HEK293 (cell line): ENCODE data around the gene ASB8.

ENCODE experiments used
- KLF1 ChIP-seq: fragments of 450-650 bp; formaldehyde crosslinking; IDR thresholded peaks from 2 replicates; pipeline ENCODE4 v1.5.1; 2016; ENCODE audit warnings: missing biosample characterization, missing genetic modification characterization
- KLF7 ChIP-seq: fragments of 450-650 bp; formaldehyde crosslinking; IDR thresholded peaks from 2 replicates; pipeline ENCODE4 v1.5.1; 2016; ENCODE audit warnings: missing biosample characterization, missing genetic modification characterization, borderline replicate concordance
- TCF7L2 ChIP-seq: IDR thresholded peaks from 2 replicates; pipeline ENCODE4 v1.6.1; 2011; ENCODE audit warnings: low read depth, mild to moderate bottlenecking, inconsistent platforms, low read length, moderate library complexity, borderline replicate concordance
- YY2 ChIP-seq: fragments of 450-650 bp; formaldehyde crosslinking; IDR thresholded peaks from 2 replicates; pipeline ENCODE4 v1.5.1; 2016; ENCODE audit warnings: missing biosample characterization, missing genetic modification characterization
- ZFP41 ChIP-seq: fragments of 450-650 bp; formaldehyde crosslinking; IDR thresholded peaks from 2 replicates; pipeline ENCODE4 v1.5.1; 2016; ENCODE audit warnings: missing biosample characterization, missing genetic modification characterization, borderline replicate concordance
- ZNF140 ChIP-seq: fragments of 450-650 bp; formaldehyde crosslinking; IDR thresholded peaks from 2 replicates; pipeline ENCODE4 v1.5.1; 2016; ENCODE audit warnings: missing biosample characterization, missing genetic modification characterization
- ZNF157 ChIP-seq: fragments of 450-650 bp; formaldehyde crosslinking; IDR thresholded peaks from 2 replicates; pipeline ENCODE4 v1.5.1; 2016; ENCODE audit warnings: missing biosample characterization, missing genetic modification characterization
- ZNF174 ChIP-seq: fragments of 450-650 bp; formaldehyde crosslinking; IDR thresholded peaks from 2 replicates; pipeline ENCODE4 v1.5.0; 2017; ENCODE audit warnings: missing biosample characterization, mild to moderate bottlenecking, missing genetic modification characterization
- ZNF324 ChIP-seq: fragments of 450-650 bp; formaldehyde crosslinking; IDR thresholded peaks from 2 replicates; pipeline ENCODE4 v1.5.1; 2016; ENCODE audit warnings: missing biosample characterization, missing genetic modification characterization
- ZNF433 ChIP-seq: fragments of 450-650 bp; formaldehyde crosslinking; IDR thresholded peaks from 2 replicates; pipeline ENCODE4 v1.5.1; 2016; ENCODE audit warnings: missing biosample characterization, missing genetic modification characterization, low read depth
- ZNF48 ChIP-seq: fragments of 450-650 bp; formaldehyde crosslinking; IDR thresholded peaks from 2 replicates; pipeline ENCODE4 v1.5.1; 2016; ENCODE audit warnings: missing biosample characterization, missing genetic modification characterization
- ZNF530 ChIP-seq: fragments of 450-650 bp; formaldehyde crosslinking; IDR thresholded peaks from 2 replicates; pipeline ENCODE4 v1.5.1; 2016; ENCODE audit warnings: low read depth, missing biosample characterization, missing genetic modification characterization
- ZNF623 ChIP-seq: fragments of 450-650 bp; formaldehyde crosslinking; IDR thresholded peaks from 2 replicates; pipeline ENCODE4 v1.5.1; 2016; ENCODE audit warnings: missing biosample characterization, missing genetic modification characterization
- ZNF624 ChIP-seq: fragments of 450-650 bp; formaldehyde crosslinking; IDR thresholded peaks from 2 replicates; pipeline ENCODE4 v1.5.1; 2017; ENCODE audit warnings: missing biosample characterization, missing genetic modification characterization
- ZNF792 ChIP-seq: fragments of 450-650 bp; formaldehyde crosslinking; IDR thresholded peaks from 2 replicates; pipeline ENCODE4 v1.5.1; 2016; ENCODE audit warnings: missing biosample characterization, missing genetic modification characterization
- ZSCAN16 ChIP-seq: fragments of 450-650 bp; formaldehyde crosslinking; IDR thresholded peaks from 2 replicates; pipeline ENCODE4 v1.5.1; 2016; ENCODE audit warnings: missing biosample characterization, missing genetic modification characterization
- TF ChIP-seq, protein P1 (sequence below): fragments of 450-650 bp; formaldehyde crosslinking; IDR thresholded peaks from 2 replicates; pipeline ENCODE4 v1.5.1; 2016; ENCODE audit warnings: missing biosample characterization, missing genetic modification characterization, borderline replicate concordance
- TF ChIP-seq, protein P2 (sequence below): fragments of 450-650 bp; formaldehyde crosslinking; IDR thresholded peaks from 2 replicates; pipeline ENCODE4 v1.5.1; 2016; ENCODE audit warnings: missing biosample characterization, missing genetic modification characterization
- TF ChIP-seq, protein P3 (sequence below): fragments of 450-650 bp; formaldehyde crosslinking; IDR thresholded peaks from 2 replicates; pipeline ENCODE4 v1.5.1; 2016; ENCODE audit warnings: missing biosample characterization, missing genetic modification characterization
- TF ChIP-seq, protein P4 (sequence below): fragments of 450-650 bp; formaldehyde crosslinking; IDR thresholded peaks from 2 replicates; pipeline ENCODE4 v1.5.1; 2016; ENCODE audit warnings: missing biosample characterization, missing genetic modification characterization
- TF ChIP-seq, protein P5 (sequence below): fragments of 450-650 bp; formaldehyde crosslinking; IDR thresholded peaks from 2 replicates; pipeline ENCODE4 v1.5.1; 2016; ENCODE audit warnings: missing biosample characterization, missing genetic modification characterization, borderline replicate concordance
- TF ChIP-seq, protein P6 (sequence below): fragments of 450-650 bp; formaldehyde crosslinking; IDR thresholded peaks from 2 replicates; pipeline ENCODE4 v1.5.1; 2016; ENCODE audit warnings: missing biosample characterization, missing genetic modification characterization, low read depth
- TF ChIP-seq, protein P7 (sequence below): fragments of 450-650 bp; IDR thresholded peaks from 2 replicates; pipeline ENCODE4 v1.5.1; 2018; ENCODE audit warnings: missing biosample characterization, mild to moderate bottlenecking, missing genetic modification characterization

The ASB8 gene

DNA sequence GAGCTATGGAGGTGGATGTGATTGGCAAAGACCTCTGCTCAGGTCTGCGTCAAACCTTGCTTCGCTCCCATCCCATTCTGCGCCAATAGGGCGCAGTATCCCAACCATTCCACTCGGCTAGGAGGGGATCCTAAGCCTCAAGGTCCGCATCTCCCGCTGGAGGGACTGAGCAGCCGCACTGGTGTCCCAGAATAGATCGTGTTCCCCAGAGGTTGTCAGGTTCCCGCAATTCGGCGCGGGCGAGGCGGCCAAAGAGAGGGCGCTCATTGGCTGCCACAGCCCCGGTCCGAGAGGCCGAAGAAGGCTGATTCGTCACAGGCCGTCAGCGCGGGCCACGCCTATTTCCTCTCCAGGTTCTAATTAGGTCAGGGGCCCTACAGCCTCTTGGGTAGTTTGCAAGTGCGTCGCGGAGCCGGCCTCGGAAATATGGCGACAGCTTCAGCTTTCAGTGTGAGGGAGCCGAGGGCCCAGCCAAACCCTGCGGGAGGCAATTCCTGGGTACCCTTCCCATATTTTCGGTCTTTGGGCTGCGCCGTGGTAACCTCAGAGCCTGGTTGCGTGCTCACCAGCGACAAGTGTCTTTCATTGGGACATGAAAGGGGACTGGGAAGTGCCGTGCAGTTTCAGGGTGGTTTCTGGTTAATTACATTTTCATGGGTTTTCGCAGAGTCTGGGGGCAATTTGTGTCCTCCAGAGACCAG, 40.8 kb upstream of the ASB8 start (continued):
- TF ChIP-seq KLF7 (tag by site-specific recombination) (no peak; the same call in 1 of the 2 replicates), ZNF174 (no peak), TCF7L2 (no peak), ZSCAN16 (no peak), ZNF530 (tag by site-specific recombination) (no peak), ZFP41 (no peak), YY2 (tag by site-specific recombination) (no peak; the same call in 1 of the 2 replicates), ZNF433 (tag by site-specific recombination) (no peak), ZNF48 (tag by site-specific recombination) (no peak), ZNF623 (no peak), ZNF792 (no peak), KLF1 (tag by site-specific recombination) (no peak), ZNF140 (tag by site-specific recombination) (no peak), ZNF157 (no peak), ZNF324 (tag by site-specific recombination) (no peak; the same call in 1 of the 2 replicates), ZNF624 (tag by site-specific recombination) (no peak)
- TF ChIP-seq, protein P1, sequence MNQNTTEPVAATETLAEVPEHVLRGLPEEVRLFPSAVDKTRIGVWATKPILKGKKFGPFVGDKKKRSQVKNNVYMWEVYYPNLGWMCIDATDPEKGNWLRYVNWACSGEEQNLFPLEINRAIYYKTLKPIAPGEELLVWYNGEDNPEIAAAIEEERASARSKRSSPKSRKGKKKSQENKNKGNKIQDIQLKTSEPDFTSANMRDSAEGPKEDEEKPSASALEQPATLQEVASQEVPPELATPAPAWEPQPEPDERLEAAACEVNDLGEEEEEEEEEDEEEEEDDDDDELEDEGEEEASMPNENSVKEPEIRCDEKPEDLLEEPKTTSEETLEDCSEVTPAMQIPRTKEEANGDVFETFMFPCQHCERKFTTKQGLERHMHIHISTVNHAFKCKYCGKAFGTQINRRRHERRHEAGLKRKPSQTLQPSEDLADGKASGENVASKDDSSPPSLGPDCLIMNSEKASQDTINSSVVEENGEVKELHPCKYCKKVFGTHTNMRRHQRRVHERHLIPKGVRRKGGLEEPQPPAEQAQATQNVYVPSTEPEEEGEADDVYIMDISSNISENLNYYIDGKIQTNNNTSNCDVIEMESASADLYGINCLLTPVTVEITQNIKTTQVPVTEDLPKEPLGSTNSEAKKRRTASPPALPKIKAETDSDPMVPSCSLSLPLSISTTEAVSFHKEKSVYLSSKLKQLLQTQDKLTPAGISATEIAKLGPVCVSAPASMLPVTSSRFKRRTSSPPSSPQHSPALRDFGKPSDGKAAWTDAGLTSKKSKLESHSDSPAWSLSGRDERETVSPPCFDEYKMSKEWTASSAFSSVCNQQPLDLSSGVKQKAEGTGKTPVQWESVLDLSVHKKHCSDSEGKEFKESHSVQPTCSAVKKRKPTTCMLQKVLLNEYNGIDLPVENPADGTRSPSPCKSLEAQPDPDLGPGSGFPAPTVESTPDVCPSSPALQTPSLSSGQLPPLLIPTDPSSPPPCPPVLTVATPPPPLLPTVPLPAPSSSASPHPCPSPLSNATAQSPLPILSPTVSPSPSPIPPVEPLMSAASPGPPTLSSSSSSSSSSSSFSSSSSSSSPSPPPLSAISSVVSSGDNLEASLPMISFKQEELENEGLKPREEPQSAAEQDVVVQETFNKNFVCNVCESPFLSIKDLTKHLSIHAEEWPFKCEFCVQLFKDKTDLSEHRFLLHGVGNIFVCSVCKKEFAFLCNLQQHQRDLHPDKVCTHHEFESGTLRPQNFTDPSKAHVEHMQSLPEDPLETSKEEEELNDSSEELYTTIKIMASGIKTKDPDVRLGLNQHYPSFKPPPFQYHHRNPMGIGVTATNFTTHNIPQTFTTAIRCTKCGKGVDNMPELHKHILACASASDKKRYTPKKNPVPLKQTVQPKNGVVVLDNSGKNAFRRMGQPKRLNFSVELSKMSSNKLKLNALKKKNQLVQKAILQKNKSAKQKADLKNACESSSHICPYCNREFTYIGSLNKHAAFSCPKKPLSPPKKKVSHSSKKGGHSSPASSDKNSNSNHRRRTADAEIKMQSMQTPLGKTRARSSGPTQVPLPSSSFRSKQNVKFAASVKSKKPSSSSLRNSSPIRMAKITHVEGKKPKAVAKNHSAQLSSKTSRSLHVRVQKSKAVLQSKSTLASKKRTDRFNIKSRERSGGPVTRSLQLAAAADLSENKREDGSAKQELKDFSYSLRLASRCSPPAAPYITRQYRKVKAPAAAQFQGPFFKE (tag by site-specific recombination): no peak
- TF ChIP-seq, protein P2, sequence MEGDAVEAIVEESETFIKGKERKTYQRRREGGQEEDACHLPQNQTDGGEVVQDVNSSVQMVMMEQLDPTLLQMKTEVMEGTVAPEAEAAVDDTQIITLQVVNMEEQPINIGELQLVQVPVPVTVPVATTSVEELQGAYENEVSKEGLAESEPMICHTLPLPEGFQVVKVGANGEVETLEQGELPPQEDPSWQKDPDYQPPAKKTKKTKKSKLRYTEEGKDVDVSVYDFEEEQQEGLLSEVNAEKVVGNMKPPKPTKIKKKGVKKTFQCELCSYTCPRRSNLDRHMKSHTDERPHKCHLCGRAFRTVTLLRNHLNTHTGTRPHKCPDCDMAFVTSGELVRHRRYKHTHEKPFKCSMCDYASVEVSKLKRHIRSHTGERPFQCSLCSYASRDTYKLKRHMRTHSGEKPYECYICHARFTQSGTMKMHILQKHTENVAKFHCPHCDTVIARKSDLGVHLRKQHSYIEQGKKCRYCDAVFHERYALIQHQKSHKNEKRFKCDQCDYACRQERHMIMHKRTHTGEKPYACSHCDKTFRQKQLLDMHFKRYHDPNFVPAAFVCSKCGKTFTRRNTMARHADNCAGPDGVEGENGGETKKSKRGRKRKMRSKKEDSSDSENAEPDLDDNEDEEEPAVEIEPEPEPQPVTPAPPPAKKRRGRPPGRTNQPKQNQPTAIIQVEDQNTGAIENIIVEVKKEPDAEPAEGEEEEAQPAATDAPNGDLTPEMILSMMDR: no peak
- TF ChIP-seq, protein P3, sequence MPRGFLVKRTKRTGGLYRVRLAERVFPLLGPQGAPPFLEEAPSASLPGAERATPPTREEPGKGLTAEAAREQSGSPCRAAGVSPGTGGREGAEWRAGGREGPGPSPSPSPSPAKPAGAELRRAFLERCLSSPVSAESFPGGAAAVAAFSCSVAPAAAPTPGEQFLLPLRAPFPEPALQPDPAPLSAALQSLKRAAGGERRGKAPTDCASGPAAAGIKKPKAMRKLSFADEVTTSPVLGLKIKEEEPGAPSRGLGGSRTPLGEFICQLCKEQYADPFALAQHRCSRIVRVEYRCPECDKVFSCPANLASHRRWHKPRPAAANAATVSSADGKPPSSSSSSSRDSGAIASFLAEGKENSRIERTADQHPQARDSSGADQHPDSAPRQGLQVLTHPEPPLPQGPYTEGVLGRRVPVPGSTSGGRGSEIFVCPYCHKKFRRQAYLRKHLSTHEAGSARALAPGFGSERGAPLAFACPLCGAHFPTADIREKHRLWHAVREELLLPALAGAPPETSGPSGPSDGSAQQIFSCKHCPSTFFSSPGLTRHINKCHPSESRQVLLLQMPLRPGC (tag by site-specific recombination): no peak
- TF ChIP-seq, protein P4, sequence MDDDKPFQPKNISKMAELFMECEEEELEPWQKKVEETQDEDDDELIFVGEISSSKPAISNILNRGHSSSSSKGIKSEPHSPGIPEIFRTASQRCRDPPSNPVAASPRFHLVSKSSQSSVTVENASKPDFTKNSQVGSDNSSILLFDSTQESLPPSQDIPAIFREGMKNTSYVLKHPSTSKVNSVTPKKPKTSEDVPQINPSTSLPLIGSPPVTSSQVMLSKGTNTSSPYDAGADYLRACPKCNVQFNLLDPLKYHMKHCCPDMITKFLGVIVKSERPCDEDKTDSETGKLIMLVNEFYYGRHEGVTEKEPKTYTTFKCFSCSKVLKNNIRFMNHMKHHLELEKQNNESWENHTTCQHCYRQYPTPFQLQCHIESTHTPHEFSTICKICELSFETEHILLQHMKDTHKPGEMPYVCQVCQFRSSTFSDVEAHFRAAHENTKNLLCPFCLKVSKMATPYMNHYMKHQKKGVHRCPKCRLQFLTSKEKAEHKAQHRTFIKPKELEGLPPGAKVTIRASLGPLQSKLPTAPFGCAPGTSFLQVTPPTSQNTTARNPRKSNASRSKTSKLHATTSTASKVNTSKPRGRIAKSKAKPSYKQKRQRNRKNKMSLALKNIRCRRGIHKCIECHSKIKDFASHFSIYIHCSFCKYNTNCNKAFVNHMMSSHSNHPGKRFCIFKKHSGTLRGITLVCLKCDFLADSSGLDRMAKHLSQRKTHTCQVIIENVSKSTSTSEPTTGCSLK (tag by site-specific recombination): no peak
- TF ChIP-seq, protein P5, sequence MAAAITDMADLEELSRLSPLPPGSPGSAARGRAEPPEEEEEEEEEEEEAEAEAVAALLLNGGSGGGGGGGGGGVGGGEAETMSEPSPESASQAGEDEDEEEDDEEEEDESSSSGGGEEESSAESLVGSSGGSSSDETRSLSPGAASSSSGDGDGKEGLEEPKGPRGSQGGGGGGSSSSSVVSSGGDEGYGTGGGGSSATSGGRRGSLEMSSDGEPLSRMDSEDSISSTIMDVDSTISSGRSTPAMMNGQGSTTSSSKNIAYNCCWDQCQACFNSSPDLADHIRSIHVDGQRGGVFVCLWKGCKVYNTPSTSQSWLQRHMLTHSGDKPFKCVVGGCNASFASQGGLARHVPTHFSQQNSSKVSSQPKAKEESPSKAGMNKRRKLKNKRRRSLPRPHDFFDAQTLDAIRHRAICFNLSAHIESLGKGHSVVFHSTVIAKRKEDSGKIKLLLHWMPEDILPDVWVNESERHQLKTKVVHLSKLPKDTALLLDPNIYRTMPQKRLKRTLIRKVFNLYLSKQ (tag by site-specific recombination): no peak
- TF ChIP-seq, protein P6, sequence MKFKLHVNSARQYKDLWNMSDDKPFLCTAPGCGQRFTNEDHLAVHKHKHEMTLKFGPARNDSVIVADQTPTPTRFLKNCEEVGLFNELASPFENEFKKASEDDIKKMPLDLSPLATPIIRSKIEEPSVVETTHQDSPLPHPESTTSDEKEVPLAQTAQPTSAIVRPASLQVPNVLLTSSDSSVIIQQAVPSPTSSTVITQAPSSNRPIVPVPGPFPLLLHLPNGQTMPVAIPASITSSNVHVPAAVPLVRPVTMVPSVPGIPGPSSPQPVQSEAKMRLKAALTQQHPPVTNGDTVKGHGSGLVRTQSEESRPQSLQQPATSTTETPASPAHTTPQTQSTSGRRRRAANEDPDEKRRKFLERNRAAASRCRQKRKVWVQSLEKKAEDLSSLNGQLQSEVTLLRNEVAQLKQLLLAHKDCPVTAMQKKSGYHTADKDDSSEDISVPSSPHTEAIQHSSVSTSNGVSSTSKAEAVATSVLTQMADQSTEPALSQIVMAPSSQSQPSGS: no peak
- TF ChIP-seq, protein P7, sequence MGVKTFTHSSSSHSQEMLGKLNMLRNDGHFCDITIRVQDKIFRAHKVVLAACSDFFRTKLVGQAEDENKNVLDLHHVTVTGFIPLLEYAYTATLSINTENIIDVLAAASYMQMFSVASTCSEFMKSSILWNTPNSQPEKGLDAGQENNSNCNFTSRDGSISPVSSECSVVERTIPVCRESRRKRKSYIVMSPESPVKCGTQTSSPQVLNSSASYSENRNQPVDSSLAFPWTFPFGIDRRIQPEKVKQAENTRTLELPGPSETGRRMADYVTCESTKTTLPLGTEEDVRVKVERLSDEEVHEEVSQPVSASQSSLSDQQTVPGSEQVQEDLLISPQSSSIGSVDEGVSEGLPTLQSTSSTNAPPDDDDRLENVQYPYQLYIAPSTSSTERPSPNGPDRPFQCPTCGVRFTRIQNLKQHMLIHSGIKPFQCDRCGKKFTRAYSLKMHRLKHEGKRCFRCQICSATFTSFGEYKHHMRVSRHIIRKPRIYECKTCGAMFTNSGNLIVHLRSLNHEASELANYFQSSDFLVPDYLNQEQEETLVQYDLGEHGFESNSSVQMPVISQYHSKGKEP (tag by site-specific recombination): no peak
